ENCODE measurements around the gene FAM50B. TPM values are rescaled to one million over a fixed set of nuclear protein-coding genes. Genes with fewer than 3 reads are reported as not detected.

Gene FAM50B
- total RNA-seq, 2 experiments from 2014 or later, result 2.7 to 2.8 TPM

DNA sequence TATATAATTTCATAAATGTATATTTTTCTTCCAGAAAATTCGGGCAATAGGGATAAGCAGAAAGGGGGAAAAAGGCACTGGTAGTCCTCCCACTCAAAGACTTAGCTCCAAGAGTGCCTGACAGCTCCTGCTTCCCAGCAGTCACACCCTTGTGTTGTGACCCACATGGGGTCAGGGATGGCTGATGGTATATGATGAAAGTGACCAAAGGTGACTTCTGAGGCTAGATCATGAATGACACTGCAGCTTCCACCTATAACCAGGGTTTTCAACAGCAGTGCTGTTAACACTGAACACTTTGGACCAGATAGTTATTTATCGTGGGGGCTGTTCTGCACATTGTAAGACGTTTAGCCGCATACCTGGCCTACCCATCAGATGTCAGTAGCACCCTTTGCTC lies 22.3 kb downstream of the FAM50B start:
- Mint-ChIP-seq H3K27me3 (no peaks in the 10 kb centered on the region), H3K4me3 (no peak overlapping the region), H3K4me1 (ENCODE audit: low read depth) (peaks cover 33% of the 10 kb centered on the region), H3K27ac (no peak overlapping the region), H3K36me3 (ENCODE audit: low read depth) (no peaks in the 10 kb centered on the region), H3K9me3 (no peaks in the 10 kb centered on the region)
- ChIA-PET POLR2A (no interaction called here), CTCF (interaction anchor here (0.6 kb wide), 1 partner anchor 22 kb away, joined by 3 read pairs; the partner anchor contains the start of gene FAM50B)
- Histone ChIP-seq H3K4me1 (ENCODE audit: insufficient read depth, low read length) (peaks cover 38% of the 10 kb centered on the region), H3K27ac (ENCODE audit: low read depth in 1 of 2, low read length in 2 of 2) (no peak overlapping the region), H3K4me3 (ENCODE audit: low read length) (no peak overlapping the region), H3K36me3 (ENCODE audit: insufficient read depth, low read length) (no peaks in the 10 kb centered on the region), H3K9me3 (ENCODE audit: control insufficient read depth in 1 of 2, insufficient read depth in 1 of 2, low read length in 2 of 2) (no peaks in the 10 kb centered on the region), H3K27me3 (ENCODE audit: control insufficient read depth in 1 of 2, insufficient read depth in 2 of 2, low read length in 2 of 2) (no peaks in the 10 kb centered on the region)
- DNase-seq, result no peak
- intact Hi-C loops (cut with DNase I, micrococcal nuclease), result no loop called here
- TF ChIP-seq, protein P1, sequence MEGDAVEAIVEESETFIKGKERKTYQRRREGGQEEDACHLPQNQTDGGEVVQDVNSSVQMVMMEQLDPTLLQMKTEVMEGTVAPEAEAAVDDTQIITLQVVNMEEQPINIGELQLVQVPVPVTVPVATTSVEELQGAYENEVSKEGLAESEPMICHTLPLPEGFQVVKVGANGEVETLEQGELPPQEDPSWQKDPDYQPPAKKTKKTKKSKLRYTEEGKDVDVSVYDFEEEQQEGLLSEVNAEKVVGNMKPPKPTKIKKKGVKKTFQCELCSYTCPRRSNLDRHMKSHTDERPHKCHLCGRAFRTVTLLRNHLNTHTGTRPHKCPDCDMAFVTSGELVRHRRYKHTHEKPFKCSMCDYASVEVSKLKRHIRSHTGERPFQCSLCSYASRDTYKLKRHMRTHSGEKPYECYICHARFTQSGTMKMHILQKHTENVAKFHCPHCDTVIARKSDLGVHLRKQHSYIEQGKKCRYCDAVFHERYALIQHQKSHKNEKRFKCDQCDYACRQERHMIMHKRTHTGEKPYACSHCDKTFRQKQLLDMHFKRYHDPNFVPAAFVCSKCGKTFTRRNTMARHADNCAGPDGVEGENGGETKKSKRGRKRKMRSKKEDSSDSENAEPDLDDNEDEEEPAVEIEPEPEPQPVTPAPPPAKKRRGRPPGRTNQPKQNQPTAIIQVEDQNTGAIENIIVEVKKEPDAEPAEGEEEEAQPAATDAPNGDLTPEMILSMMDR (IDR thresholded peaks at IDR 0.05), result no peak
- no peak for ATAC-seq (ENCODE audit: poor library complexity)

DNA sequence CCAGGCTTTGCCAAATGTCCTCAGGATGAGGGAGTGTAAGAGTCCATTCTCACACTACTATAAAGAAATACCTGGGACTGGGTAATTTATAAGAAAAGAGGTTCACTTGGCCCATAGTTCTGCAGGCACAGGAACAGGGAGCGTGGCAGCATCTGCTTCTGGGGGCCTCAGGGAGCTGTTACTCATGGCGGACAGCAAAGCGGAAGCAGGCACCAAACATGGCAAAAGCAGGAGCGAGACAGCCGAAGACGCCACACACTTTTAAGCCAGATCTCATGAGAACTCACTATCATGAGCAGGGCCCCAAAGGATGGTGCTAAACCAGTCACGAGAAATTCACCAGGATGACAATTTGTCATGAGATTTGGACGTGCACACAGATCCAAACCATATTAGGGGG lies 22.8 kb downstream of the FAM50B start:
- H3K27ac Mint-ChIP-seq, result no peak overlapping the region
- no peak for DNase-seq
- intact Hi-C loops (cut with DNase I, micrococcal nuclease), result no loop called here
- Histone ChIP-seq H3K9me3 (ENCODE audit: control insufficient read depth in 1 of 2, insufficient read depth in 1 of 2, low read length in 2 of 2) (no peaks in the 10 kb centered on the region), H3K36me3 (ENCODE audit: insufficient read depth, low read length) (no peaks in the 10 kb centered on the region), H3K27me3 (ENCODE audit: control insufficient read depth in 1 of 2, insufficient read depth in 2 of 2, low read length in 2 of 2) (no peaks in the 10 kb centered on the region), H3K27ac (ENCODE audit: low read depth in 1 of 2, low read length in 2 of 2) (no peak overlapping the region), H3K4me1 (ENCODE audit: insufficient read depth, low read length) (peaks cover 36% of the 10 kb centered on the region), H3K4me3 (ENCODE audit: low read length) (no peak overlapping the region)
- POLR2A ChIA-PET, result no interaction called here
- H3K4me1 Mint-ChIP-seq (ENCODE audit: low read depth), result peaks cover 33% of the 10 kb centered on the region
- TF ChIP-seq, protein P1 (IDR thresholded peaks at IDR 0.05), result no peak
- ATAC-seq (ENCODE audit: poor library complexity), result no peak
- CTCF ChIA-PET, result no interaction called here
- H3K27me3 Mint-ChIP-seq, result no peaks in the 10 kb centered on the region
- H3K36me3 Mint-ChIP-seq (ENCODE audit: low read depth), result no peaks in the 10 kb centered on the region
- H3K9me3 Mint-ChIP-seq, result no peaks in the 10 kb centered on the region
- no peak overlapping the region for H3K4me3 Mint-ChIP-seq

DNA sequence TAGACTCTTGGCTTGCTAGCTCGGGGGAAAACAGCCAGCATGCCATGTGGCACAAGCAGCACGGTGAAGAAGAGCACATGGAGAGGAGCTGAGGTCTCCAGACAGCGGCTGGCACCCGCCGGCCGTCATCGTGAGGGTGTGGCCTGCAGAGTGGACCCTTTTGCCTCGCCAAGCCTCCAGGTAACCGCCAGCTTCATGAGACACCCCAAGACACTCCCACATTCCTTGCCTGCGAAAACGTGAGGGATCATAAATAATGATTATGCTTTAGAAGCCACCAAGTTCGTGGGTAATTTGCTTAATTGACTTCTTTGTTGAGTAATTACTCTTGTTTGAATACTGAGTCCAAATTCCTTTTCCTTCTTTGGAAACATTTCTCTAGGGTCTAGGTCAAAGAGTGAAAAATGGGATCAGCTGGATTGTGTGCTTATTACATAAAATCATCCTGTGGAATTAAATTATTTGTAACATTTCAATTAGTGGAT lies 23.2 kb downstream of the FAM50B start:
- TF ChIP-seq, protein P1 (IDR thresholded peaks at IDR 0.05), result no peak
- H3K36me3 ChIP-seq (ENCODE audit: insufficient read depth, low read length), result no peaks in the 10 kb centered on the region
- DNase-seq, result no peak
- no peak for ATAC-seq (ENCODE audit: poor library complexity)
- ChIA-PET POLR2A (no interaction called here), CTCF (no interaction called here)
- no peaks in the 10 kb centered on the region for H3K36me3 Mint-ChIP-seq (ENCODE audit: low read depth)
- H3K27ac ChIP-seq (ENCODE audit: low read depth in 1 of 2, low read length in 2 of 2), result no peak overlapping the region
- no peaks in the 10 kb centered on the region for H3K9me3 ChIP-seq (ENCODE audit: control insufficient read depth in 1 of 2, insufficient read depth in 1 of 2, low read length in 2 of 2)
- intact Hi-C loops (cut with DNase I, micrococcal nuclease), result no loop called here
- H3K27ac Mint-ChIP-seq, result no peak overlapping the region
- no peak overlapping the region for H3K4me3 Mint-ChIP-seq
- peaks cover 33% of the 10 kb centered on the region for H3K4me1 Mint-ChIP-seq (ENCODE audit: low read depth)
- H3K4me1 ChIP-seq (ENCODE audit: insufficient read depth, low read length), result peaks cover 32% of the 10 kb centered on the region
- no peaks in the 10 kb centered on the region for H3K27me3 Mint-ChIP-seq
- H3K27me3 ChIP-seq (ENCODE audit: control insufficient read depth in 1 of 2, insufficient read depth in 2 of 2, low read length in 2 of 2), result no peaks in the 10 kb centered on the region
- H3K4me3 ChIP-seq (ENCODE audit: low read length), result no peak overlapping the region
- H3K9me3 Mint-ChIP-seq, result no peaks in the 10 kb centered on the region
